Ascending aorta (tissue), 2 donors: ENCODE results near the gene MTOR. TPM values are rescaled to one million over a fixed set of nuclear protein-coding genes. Genes with fewer than 3 reads are reported as not detected.
"Not testable (repeated sequence)": the region's sequence is repeated elsewhere in the genome, so short reads cannot be mapped to it uniquely, and the experiment has no call there.

Experiments used
- DNase-seq, 2 donors: peaks; one replicate each; pipeline ENCODE4 v3.0.0-alpha.2; 2019; ENCODE audit warnings: low spot score in 2 of 2
- H3K27ac ChIP-seq, 2 donors: fragments of 200-600 bp; sonication (generic); one replicate each; pipeline ENCODE4 v1.5.1; 2016 to 2017; ENCODE audit warnings: mild to moderate bottlenecking in 1 of 2
- H3K27me3 ChIP-seq: fragments of 200-600 bp; sonication (generic); one replicate; pipeline ENCODE4 v1.5.1; 2017
- H3K36me3 ChIP-seq, 2 donors: fragments of 200-600 bp; sonication (generic); one replicate each; pipeline ENCODE4 v1.5.1; 2016
- H3K4me1 ChIP-seq, 2 donors: fragments of 200-600 bp; sonication (generic); one replicate each; pipeline ENCODE4 v1.5.1; 2016 to 2017; ENCODE audit warnings: mild to moderate bottlenecking in 1 of 2
- H3K4me3 ChIP-seq, 2 donors: fragments of 200-600 bp; sonication (generic); one replicate each; pipeline ENCODE4 v1.5.1; 2016 to 2017; ENCODE audit warnings: mild to moderate bottlenecking in 1 of 2
- H3K9me3 ChIP-seq, 2 donors: fragments of 200-600 bp; sonication (generic); one replicate each; pipeline ENCODE4 v1.5.1; 2016
- CTCF ChIP-seq, 3 experiments: fragments of 200-600 bp in 2 of 3; fragments of 450-650 bp in 1 of 3; sonication (generic) in 2 of 3; IDR thresholded peaks; one replicate each; pipeline ENCODE4 v1.5.1; 2016 to 2019; ENCODE audit warnings: antibody characterized with exemption in 3 of 3, mild to moderate bottlenecking in 1 of 3, moderate library complexity in 1 of 3
- intact Hi-C: fragments of 100-400 bp; cut with DNase I; formaldehyde crosslinking; loops from one replicate; pipeline ENCODE4 v1.15.1; 2023
- total RNA-seq: library from RNA; depleted of rRNA; stranded (reverse); fragments of >200 nt; gene quantifications from one replicate; pipeline ENCODE4 v1.1.0, GENCODE V29; 2016

Gene MTOR
- total RNA-seq, 1 donor from 2014 or later: 28.0 TPM

- intact Hi-C loops: no loop called here
- Histone ChIP-seq H3K4me1 (no peaks in the 10 kb centered on the region), H3K4me3 (no peak overlapping the region), H3K27me3 (no peaks in the 10 kb centered on the region), H3K27ac (no peak overlapping the region), H3K36me3 (peaks cover 67 to 72% of the 10 kb centered on the region in 2 donors), H3K9me3 (no peaks in the 10 kb centered on the region)
- TF ChIP-seq CTCF (IDR thresholded peaks at IDR 0.05): no peak
- no peak for DNase-seq
These were observed 147.4 kb downstream of the MTOR start for GRCh38 chr1:11114966-11115365.

GRCh38 chr1:11109047-11109760 is 153.1 kb downstream of the MTOR start:
- H3K27ac ChIP-seq: no peak overlapping the region
- DNase-seq: peak in 1 of 2 donors; percentile 2
- no peak overlapping the region for H3K4me3 ChIP-seq
- intact Hi-C loops: loop anchor here (10.0 kb wide), 1 partner anchor 74 kb away; no protein-coding TSS in a partner anchor
- H3K4me1 ChIP-seq: no peaks in the 10 kb centered on the region
- no peaks in the 10 kb centered on the region for H3K9me3 ChIP-seq
- TF ChIP-seq CTCF (IDR thresholded peaks at IDR 0.05): no peak
- H3K27me3 ChIP-seq: no peaks in the 10 kb centered on the region
- H3K36me3 ChIP-seq: peaks cover 71 to 74% of the 10 kb centered on the region in 2 donors

GRCh38 chr1:11107599-11107998 is 154.8 kb downstream of the MTOR start:
- H3K4me1 ChIP-seq: no peaks in the 10 kb centered on the region
- intact Hi-C loops: loop anchor here (10.0 kb wide), 1 partner anchor 73 kb away; no protein-coding TSS in a partner anchor
- H3K27me3 ChIP-seq: no peaks in the 10 kb centered on the region
- no peak overlapping the region for H3K4me3 ChIP-seq
- no peak overlapping the region for H3K27ac ChIP-seq
- TF ChIP-seq CTCF (IDR thresholded peaks at IDR 0.05): no peak
- peak in 1 of 2 donors; percentile 40 for DNase-seq
- H3K9me3 ChIP-seq: no peaks in the 10 kb centered on the region
- H3K36me3 ChIP-seq: peaks cover 56 to 60% of the 10 kb centered on the region in 2 donors

- DNase-seq: peak in 1 of 2 donors; percentile 18
- intact Hi-C loops: loop anchor here (10.0 kb wide), 1 partner anchor 71 kb away; no protein-coding TSS in a partner anchor
- no peaks in the 10 kb centered on the region for H3K27me3 ChIP-seq
- no peak overlapping the region for H3K27ac ChIP-seq
- no peaks in the 10 kb centered on the region for H3K4me1 ChIP-seq
- no peak for TF ChIP-seq CTCF (IDR thresholded peaks at IDR 0.05)
- H3K9me3 ChIP-seq: no peaks in the 10 kb centered on the region
- H3K4me3 ChIP-seq: no peak overlapping the region
- peaks cover 40 to 43% of the 10 kb centered on the region in 2 donors for H3K36me3 ChIP-seq
These were observed 156.8 kb downstream of the MTOR start for GRCh38 chr1:11105586-11105985.

- no peaks in the 10 kb centered on the region for H3K27me3 ChIP-seq
- H3K36me3 ChIP-seq: peaks cover 15 to 22% of the 10 kb centered on the region in 2 donors
- no peak overlapping the region for H3K4me3 ChIP-seq
- no peaks in the 10 kb centered on the region for H3K9me3 ChIP-seq
- intact Hi-C loops: loop anchor here (10.0 kb wide), 1 partner anchor 67 kb away; no protein-coding TSS in a partner anchor
- no peak for TF ChIP-seq CTCF (IDR thresholded peaks at IDR 0.05)
- peaks cover 0 to 14% of the 10 kb centered on the region in 2 donors for H3K4me1 ChIP-seq
- DNase-seq: peak in 1 of 2 donors; percentile 58
- no peak overlapping the region for H3K27ac ChIP-seq
These were observed 161.0 kb downstream of the MTOR start for GRCh38 chr1:11101347-11101746.

- H3K27me3 ChIP-seq, H3K4me3 ChIP-seq, H3K9me3 ChIP-seq, H3K27ac ChIP-seq: not testable (repeated sequence)
- peak in 1 of 2 donors; percentile 35 for DNase-seq
- Histone ChIP-seq H3K36me3 (peaks cover 15 to 22% of the 10 kb centered on the region in 2 donors), H3K4me1 (peaks cover 0 to 14% of the 10 kb centered on the region in 2 donors)
- intact Hi-C loops: loop anchor here (10.0 kb wide), 1 partner anchor 66 kb away; no protein-coding TSS in a partner anchor
These were observed 161.5 kb downstream of the MTOR start for GRCh38 chr1:11100806-11101205.
